ENCODE data around the gene ISOC2. TPM values are rescaled to one million over a fixed set of nuclear protein-coding genes. Genes with fewer than 3 reads are reported as not detected.
"Not testable (repeated sequence)": the region's sequence is repeated elsewhere in the genome, so short reads cannot be mapped to it uniquely, and the experiment has no call there.

ISOC2 gene
- total RNA-seq, 1 donor from 2014 or later, result 14.8 TPM

DNA sequence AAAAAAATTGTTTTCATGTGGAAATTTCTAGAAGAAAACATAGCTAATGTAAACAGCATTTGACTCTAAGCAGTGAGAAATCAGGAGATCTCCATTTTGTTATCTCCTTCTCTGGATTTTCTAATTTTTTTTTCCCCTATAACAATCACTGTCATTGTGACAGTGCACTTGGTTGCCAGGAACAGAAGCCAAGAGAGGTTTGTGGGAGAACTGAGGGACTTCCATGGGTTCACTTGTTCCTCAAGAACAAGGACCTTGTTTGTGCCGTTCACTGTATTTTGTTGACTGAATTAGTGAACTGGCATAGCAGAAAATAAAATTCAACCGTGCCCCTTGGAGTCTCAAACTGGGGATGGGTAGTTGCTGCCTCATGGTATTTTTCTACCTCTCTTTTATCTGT is 35.4 kb downstream of the ISOC2 start:
- no peak for DNase-seq (ENCODE audit: low spot score)
- Histone ChIP-seq H4K20me1 (ENCODE audit: low read depth) (no peaks in the 10 kb centered on the region), H3F3A (ENCODE audit: low read depth) (no peaks in the 10 kb centered on the region), H3K9me3 (ENCODE audit: low read depth) (no peaks in the 10 kb centered on the region), H3K4me1 (no peaks in the 10 kb centered on the region), H3K4me3 (no peak overlapping the region), H3K27me3 (peaks cover 4% of the 10 kb centered on the region), H3K36me3 (no peaks in the 10 kb centered on the region), H2AFZ (replicated peaks) (no peak overlapping the region), H3K79me2 (ENCODE audit: low read depth) (no peaks in the 10 kb centered on the region), H3K9ac (no peak overlapping the region), H3K27ac (no peak overlapping the region), H3K4me2 (no peak overlapping the region)
- no peak overlapping the region for H3K4me3 Mint-ChIP-seq
- no peak overlapping the region for H3K27ac Mint-ChIP-seq
- H3K36me3 Mint-ChIP-seq, result peaks cover 2% of the 10 kb centered on the region
- H3K27me3 Mint-ChIP-seq (ENCODE audit: insufficient read depth, low read depth), result peaks cover 10% of the 10 kb centered on the region
- TF ChIP-seq, protein P1, sequence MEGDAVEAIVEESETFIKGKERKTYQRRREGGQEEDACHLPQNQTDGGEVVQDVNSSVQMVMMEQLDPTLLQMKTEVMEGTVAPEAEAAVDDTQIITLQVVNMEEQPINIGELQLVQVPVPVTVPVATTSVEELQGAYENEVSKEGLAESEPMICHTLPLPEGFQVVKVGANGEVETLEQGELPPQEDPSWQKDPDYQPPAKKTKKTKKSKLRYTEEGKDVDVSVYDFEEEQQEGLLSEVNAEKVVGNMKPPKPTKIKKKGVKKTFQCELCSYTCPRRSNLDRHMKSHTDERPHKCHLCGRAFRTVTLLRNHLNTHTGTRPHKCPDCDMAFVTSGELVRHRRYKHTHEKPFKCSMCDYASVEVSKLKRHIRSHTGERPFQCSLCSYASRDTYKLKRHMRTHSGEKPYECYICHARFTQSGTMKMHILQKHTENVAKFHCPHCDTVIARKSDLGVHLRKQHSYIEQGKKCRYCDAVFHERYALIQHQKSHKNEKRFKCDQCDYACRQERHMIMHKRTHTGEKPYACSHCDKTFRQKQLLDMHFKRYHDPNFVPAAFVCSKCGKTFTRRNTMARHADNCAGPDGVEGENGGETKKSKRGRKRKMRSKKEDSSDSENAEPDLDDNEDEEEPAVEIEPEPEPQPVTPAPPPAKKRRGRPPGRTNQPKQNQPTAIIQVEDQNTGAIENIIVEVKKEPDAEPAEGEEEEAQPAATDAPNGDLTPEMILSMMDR (IDR thresholded peaks at IDR 0.05), result no peak
- no peak for TF ChIP-seq EZH2phosphoT487 (IDR thresholded peaks at IDR 0.05)
- no peak for TF ChIP-seq EZH2 (IDR thresholded peaks at IDR 0.05)
- H3K9me3 Mint-ChIP-seq, result peaks cover 2% of the 10 kb centered on the region
- H3K4me1 Mint-ChIP-seq, result no peaks in the 10 kb centered on the region

DNA sequence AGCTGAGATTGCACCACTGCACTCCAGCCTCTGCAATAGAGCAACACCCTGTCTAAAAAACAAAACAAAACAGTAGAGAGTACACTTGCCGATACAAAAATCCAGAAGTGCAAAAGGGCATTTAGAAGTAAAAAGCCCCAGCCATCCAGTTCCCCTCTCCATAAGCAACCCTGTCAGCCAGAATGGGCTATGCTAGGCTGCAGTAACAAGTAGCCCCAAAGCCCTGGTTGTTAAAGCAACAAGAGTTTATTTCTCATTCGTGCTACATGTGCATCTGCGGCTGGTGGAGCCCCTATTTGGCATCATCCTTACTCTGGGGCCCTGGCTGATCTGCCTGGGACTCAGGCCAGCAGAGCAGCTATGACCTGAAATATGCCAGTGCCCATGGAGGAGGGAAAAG is 36.9 kb downstream of the ISOC2 start:
- H3K36me3 ChIP-seq, result no peaks in the 10 kb centered on the region
- Mint-ChIP-seq H3K27ac (no peak overlapping the region), H3K4me1 (no peaks in the 10 kb centered on the region), H3K9me3 (no peaks in the 10 kb centered on the region), H3K27me3 (ENCODE audit: insufficient read depth, low read depth) (peaks cover 12% of the 10 kb centered on the region), H3K36me3 (no peaks in the 10 kb centered on the region), H3K4me3 (peak overlapping the region; percentile 55)
- no peak overlapping the region for H3K27ac ChIP-seq
- H3K27me3 ChIP-seq, result peaks cover 11% of the 10 kb centered on the region
- H3K4me1 ChIP-seq, result no peaks in the 10 kb centered on the region
- no peaks in the 10 kb centered on the region for H3K79me2 ChIP-seq (ENCODE audit: low read depth)
- no peak for DNase-seq (ENCODE audit: low spot score)
- H3K4me3 ChIP-seq, result no peak overlapping the region
- TF ChIP-seq EZH2 (IDR thresholded peaks at IDR 0.05), result no peak
- TF ChIP-seq, protein P1 (IDR thresholded peaks at IDR 0.05), result no peak
- TF ChIP-seq EZH2phosphoT487 (IDR thresholded peaks at IDR 0.05), result no peak
- no peaks in the 10 kb centered on the region for H3K9me3 ChIP-seq (ENCODE audit: low read depth)
- no peak overlapping the region for H3K4me2 ChIP-seq
- H4K20me1 ChIP-seq (ENCODE audit: low read depth), result no peaks in the 10 kb centered on the region
- no peaks in the 10 kb centered on the region for H3F3A ChIP-seq (ENCODE audit: low read depth)
- H2AFZ ChIP-seq (replicated peaks), result no peak overlapping the region
- H3K9ac ChIP-seq, result no peak overlapping the region

DNA sequence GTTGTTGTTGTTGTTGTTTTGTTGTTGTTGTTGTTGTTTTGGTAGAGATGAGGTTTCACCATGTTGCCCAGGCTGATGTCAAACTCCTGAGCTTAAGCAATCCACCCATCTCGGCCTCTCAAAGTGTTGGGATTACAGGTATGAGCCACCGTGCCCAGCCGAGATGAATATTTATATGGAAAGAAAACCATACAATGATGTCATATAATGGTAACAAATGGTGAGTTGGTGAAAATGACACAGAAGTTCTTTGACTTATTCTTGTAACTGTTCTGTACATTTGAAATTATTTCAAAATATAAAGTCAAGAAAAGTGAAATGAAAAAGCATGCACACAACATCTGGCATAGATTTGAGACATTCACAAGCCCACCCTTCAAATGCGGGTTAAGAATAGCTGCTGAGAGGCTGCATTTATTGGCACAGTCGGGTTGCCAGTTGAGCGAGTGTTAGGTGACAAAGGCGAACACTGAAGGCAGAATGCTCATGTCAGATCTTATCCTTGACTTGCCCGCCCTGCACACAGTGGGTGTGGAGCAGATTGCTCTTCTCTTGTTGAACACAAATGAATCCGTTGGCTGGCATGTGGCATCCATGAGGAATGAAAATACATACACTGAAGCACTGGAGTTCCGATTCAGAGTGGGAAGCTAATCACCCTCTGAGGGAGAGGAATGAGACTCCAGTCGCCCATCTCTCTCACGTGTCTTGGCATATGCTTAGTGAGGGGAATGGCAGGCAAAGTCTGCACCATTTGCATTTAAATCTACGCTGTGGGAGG is 38.0 kb downstream of the ISOC2 start:
- Mint-ChIP-seq H3K4me3 (no peak overlapping the region), H3K4me1 (no peaks in the 10 kb centered on the region), H3K27ac (no peak overlapping the region), H3K9me3 (no peaks in the 10 kb centered on the region), H3K36me3 (no peaks in the 10 kb centered on the region), H3K27me3 (ENCODE audit: insufficient read depth, low read depth) (peaks cover 12% of the 10 kb centered on the region)
- Histone ChIP-seq H3K4me3 (no peak overlapping the region), H3K9ac (no peak overlapping the region), H3K27me3 (peaks cover 21% of the 10 kb centered on the region), H3K36me3 (no peaks in the 10 kb centered on the region), H3K27ac (no peak overlapping the region), H3K9me3 (ENCODE audit: low read depth) (no peaks in the 10 kb centered on the region), H3K79me2 (ENCODE audit: low read depth) (no peaks in the 10 kb centered on the region), H2AFZ (replicated peaks) (no peak overlapping the region), H3K4me1 (no peaks in the 10 kb centered on the region), H3K4me2 (no peak overlapping the region), H3F3A (ENCODE audit: low read depth) (no peaks in the 10 kb centered on the region), H4K20me1 (ENCODE audit: low read depth) (no peaks in the 10 kb centered on the region)
- no peak for DNase-seq (ENCODE audit: low spot score)
- TF ChIP-seq EZH2 (IDR thresholded peaks at IDR 0.05) (no peak), EZH2phosphoT487 (IDR thresholded peaks at IDR 0.05) (no peak)
- TF ChIP-seq, protein P1 (IDR thresholded peaks at IDR 0.05), result no peak

DNA sequence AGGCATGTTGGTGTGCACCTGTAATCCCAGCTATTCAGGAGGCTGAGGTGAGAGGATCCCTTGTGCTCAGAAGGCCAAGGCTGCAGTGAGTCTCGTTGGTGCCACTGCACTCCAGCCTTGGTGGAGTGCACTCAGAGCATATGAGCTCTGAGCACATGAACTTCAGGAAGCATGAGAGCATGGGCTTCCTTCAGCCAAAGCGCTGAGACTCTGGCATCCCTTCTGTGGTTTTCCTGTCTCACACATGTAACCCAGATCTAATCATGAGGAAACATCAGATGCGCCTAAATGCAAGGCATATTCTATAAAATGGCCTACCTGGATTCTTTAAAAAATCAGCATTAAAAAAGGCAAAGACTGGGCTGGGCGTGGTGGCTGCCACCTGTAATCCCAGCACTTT is 40.2 kb downstream of the ISOC2 start:
- not testable (repeated sequence) for H3K4me1 ChIP-seq; H3K9me3 Mint-ChIP-seq; DNase-seq (ENCODE audit: low spot score); H3K4me3 Mint-ChIP-seq; H3K27ac Mint-ChIP-seq; H2AFZ ChIP-seq (replicated peaks); H4K20me1 ChIP-seq (ENCODE audit: low read depth); H3K9ac ChIP-seq; H3K79me2 ChIP-seq (ENCODE audit: low read depth); H3K27ac ChIP-seq; H3K4me1 Mint-ChIP-seq; H3K36me3 Mint-ChIP-seq; H3F3A ChIP-seq (ENCODE audit: low read depth); H3K9me3 ChIP-seq (ENCODE audit: low read depth); H3K4me3 ChIP-seq; H3K36me3 ChIP-seq; H3K4me2 ChIP-seq
- peaks cover 22% of the 10 kb centered on the region for H3K27me3 ChIP-seq
- peaks cover 16% of the 10 kb centered on the region for H3K27me3 Mint-ChIP-seq (ENCODE audit: insufficient read depth, low read depth)
